H1 (cell line): Measurements from ENCODE around the gene IFT122. TPM values are rescaled to one million over a fixed set of nuclear protein-coding genes. Genes with fewer than 3 reads are reported as not detected.

Source experiments
- CTCF ChIA-PET: fragments of 300-600 bp; sonication (Branson Sonifier 250); formaldehyde crosslinking; loops from one replicate; lab custom pipeline; 2021; ENCODE audit not compliant: partially characterized antibody; lab: Charles Lee
- POLR2A ChIA-PET: fragments of 300-600 bp; sonication (Branson Sonifier 250); formaldehyde crosslinking; loops from one replicate; lab custom pipeline; 2021; ENCODE audit warnings: inconsistent platforms; ENCODE audit not compliant: partially characterized antibody; lab: Charles Lee
- DNase-seq, 2 experiments: peaks; one replicate each; pipeline versions ENCODE4 v3.0.0 to v3.0.0-alpha.2; 2010 to 2022; ENCODE audit warnings: low spot score in 2 of 2, low read depth in 1 of 2, mixed read lengths in 1 of 2
- FAIRE-seq: peaks from 2 replicates; lab custom pipeline; 2011; peaks lifted over from hg19 to GRCh38; lab: Jason Lieb, UNC
- H2AFZ ChIP-seq: 2 replicates; pipeline ENCODE4 v1.8.1; 2012; ENCODE audit warnings: low read length, inconsistent platforms
- H2AK5ac ChIP-seq: 2 replicates; pipeline ENCODE4 v1.6.1; 2013; ENCODE audit warnings: low read depth, low read length
- H2BK120ac ChIP-seq: replicated peaks from 2 replicates; pipeline ENCODE3; 2013; ENCODE audit warnings: low read depth, low read length, inconsistent platforms
- H2BK12ac ChIP-seq: 2 replicates; pipeline ENCODE4 v1.6.1; 2013; ENCODE audit warnings: low read depth, low read length
- H2BK15ac ChIP-seq: 2 replicates; pipeline ENCODE4 v1.6.1; 2013; ENCODE audit warnings: low read length
- H2BK20ac ChIP-seq: 2 replicates; pipeline ENCODE4 v1.6.1; 2013; ENCODE audit warnings: low read length
- H2BK5ac ChIP-seq: 2 replicates; pipeline ENCODE4 v1.6.1; 2013; ENCODE audit warnings: low read depth, low read length
- H3K14ac ChIP-seq: 2 replicates; pipeline ENCODE4 v1.6.1; 2013; ENCODE audit warnings: inconsistent platforms; ENCODE audit not compliant: insufficient read length
- H3K18ac ChIP-seq: 2 replicates; pipeline ENCODE4 v1.6.1; 2013; ENCODE audit warnings: low read length; ENCODE audit errors: extremely low read depth
- H3K23ac ChIP-seq: 2 replicates; pipeline ENCODE4 v1.6.1; 2013; ENCODE audit warnings: inconsistent platforms; ENCODE audit not compliant: insufficient read length
- H3K23me2 ChIP-seq: 2 replicates; pipeline ENCODE4 v1.6.1; 2013; ENCODE audit warnings: low read depth, low read length
- H3K27ac ChIP-seq: 2 replicates; pipeline ENCODE4 v1.6.1; 2011; ENCODE audit warnings: low read depth, low read length, inconsistent platforms
- H3K27me3 ChIP-seq, 4 experiments: replicated peaks in 1 of 4; 1 replicate in 1 of 4; 2 replicates in 3 of 4; pipeline versions ENCODE4 v1.6.1 to v1.8.1; 2011 to 2013; ENCODE audit warnings: low read length in 3 of 4, mild to moderate bottlenecking in 3 of 4, inconsistent platforms in 2 of 4, mixed read lengths in 2 of 4, moderate library complexity in 1 of 4; ENCODE audit not compliant: control insufficient read depth in 3 of 4, insufficient read depth in 3 of 4; ENCODE audit errors: extremely low read depth in 1 of 4
- H3K36me3 ChIP-seq, 4 experiments: 2 replicates each; pipeline versions ENCODE4 v1.6.1 to v1.8.1; 2011 to 2013; ENCODE audit warnings: mild to moderate bottlenecking in 4 of 4, low read length in 3 of 4, moderate library complexity in 2 of 4, control low read depth in 1 of 4, inconsistent platforms in 1 of 4; ENCODE audit not compliant: insufficient read depth in 4 of 4, control insufficient read depth in 2 of 4
- H3K4ac ChIP-seq: replicated peaks from 2 replicates; pipeline ENCODE3; 2013; ENCODE audit warnings: low read length, low read depth, mixed read lengths, inconsistent platforms; ENCODE audit not compliant: insufficient read length
- H3K4me1 ChIP-seq, 4 experiments: replicated peaks in 1 of 4; 1 replicate in 1 of 4; 2 replicates in 3 of 4; pipeline versions ENCODE4 v1.6.1 to v1.8.1; 2011 to 2013; ENCODE audit warnings: low read length in 3 of 4, inconsistent platforms in 2 of 4, mixed read lengths in 1 of 4; ENCODE audit not compliant: insufficient read depth in 4 of 4, control insufficient read depth in 3 of 4
- H3K4me2 ChIP-seq, 2 experiments: 2 replicates each; pipeline versions ENCODE4 v1.6.1 to v1.8.1; 2011 to 2013; ENCODE audit warnings: low read depth in 2 of 2, low read length in 2 of 2, control low read depth in 1 of 2, inconsistent platforms in 1 of 2, mild to moderate bottlenecking in 1 of 2; ENCODE audit not compliant: insufficient read depth in 1 of 2
- H3K4me3 ChIP-seq, 4 experiments: fragments of 200-600, 300-600 bp in 1 of 4; sonication (generic), shearing (Covaris generic), sonication (Bioruptor Twin) in 1 of 4; 2 replicates each; pipeline versions ENCODE4 v1.5.1 to v1.8.1; 2011 to 2016; ENCODE audit warnings: low read length in 4 of 4, low read depth in 3 of 4, control low read depth in 2 of 4, inconsistent platforms in 2 of 4, mild to moderate bottlenecking in 2 of 4, mixed read lengths in 1 of 4, moderate library complexity in 1 of 4; ENCODE audit not compliant: insufficient read depth in 2 of 4; ENCODE audit errors: extremely low read depth in 1 of 4
- H3K56ac ChIP-seq: replicated peaks from 2 replicates; pipeline ENCODE3; 2013; ENCODE audit warnings: low read depth, mild to moderate bottlenecking, mixed read lengths, low read length, inconsistent platforms; ENCODE audit not compliant: insufficient read length
- H3K79me1 ChIP-seq: 2 replicates; pipeline ENCODE4 v1.6.1; 2013; ENCODE audit warnings: low read depth, low read length, control low read depth
- H3K79me2 ChIP-seq, 2 experiments: 2 replicates each; pipeline versions ENCODE4 v1.6.1 to v1.8.1; 2012 to 2013; ENCODE audit warnings: low read length in 2 of 2, mild to moderate bottlenecking in 2 of 2, inconsistent platforms in 1 of 2; ENCODE audit not compliant: insufficient read depth in 2 of 2, control insufficient read depth in 1 of 2
- H3K9ac ChIP-seq, 4 experiments: replicated peaks in 1 of 4; 1 replicate in 1 of 4; 2 replicates in 3 of 4; pipeline versions ENCODE4 v1.6.1 to v1.8.1; 2011 to 2013; ENCODE audit warnings: low read depth in 3 of 4, low read length in 3 of 4, control low read depth in 2 of 4, mild to moderate bottlenecking in 2 of 4, moderate library complexity in 2 of 4, inconsistent platforms in 1 of 4; ENCODE audit errors: extremely low read depth in 1 of 4
- H3K9me3 ChIP-seq, 2 experiments: 2 replicates each; pipeline versions ENCODE4 v1.6.1 to v1.8.1; 2012 to 2013; ENCODE audit warnings: mild to moderate bottlenecking in 2 of 2, moderate library complexity in 2 of 2, control low read depth in 1 of 2, inconsistent platforms in 1 of 2, low read depth in 1 of 2, low read length in 1 of 2, mixed read lengths in 1 of 2; ENCODE audit not compliant: insufficient read depth in 2 of 2
- H4K20me1 ChIP-seq, 2 experiments: replicated peaks in 1 of 2; 2 replicates each; pipeline versions ENCODE3 to v1.8.1; 2011 to 2013; ENCODE audit warnings: inconsistent platforms in 2 of 2, low read length in 2 of 2, mild to moderate bottlenecking in 1 of 2; ENCODE audit not compliant: insufficient read depth in 2 of 2, control insufficient read depth in 1 of 2
- H4K5ac ChIP-seq: 2 replicates; pipeline ENCODE4 v1.6.1; 2013; ENCODE audit warnings: low read length, low read depth, mixed read lengths, inconsistent platforms; ENCODE audit not compliant: insufficient read length
- H4K8ac ChIP-seq: 2 replicates; pipeline ENCODE4 v1.8.0; 2013; ENCODE audit warnings: mild to moderate bottlenecking, moderate library complexity, low read length, inconsistent platforms; ENCODE audit not compliant: insufficient read depth; ENCODE audit errors: extremely low read depth
- H4K91ac ChIP-seq: replicated peaks from 2 replicates; pipeline ENCODE3; 2013; ENCODE audit warnings: low read length, mixed read lengths, inconsistent platforms; ENCODE audit not compliant: insufficient read length
- EGR1 ChIP-seq: IDR thresholded peaks from 2 replicates; pipeline ENCODE4 v1.6.1; 2011; ENCODE audit warnings: low read depth, low read length, borderline replicate concordance
- MAX ChIP-seq: IDR thresholded peaks from 2 replicates; pipeline ENCODE4 v1.6.1; 2012; ENCODE audit warnings: inconsistent platforms
- SP2 ChIP-seq: IDR thresholded peaks from 2 replicates; pipeline ENCODE4 v1.6.1; 2012; ENCODE audit warnings: mild to moderate bottlenecking, low read length, inconsistent platforms
- WGBS, 2 experiments: shearing (Covaris generic) in 1 of 2; methylation state at CpG; one replicate each; pipeline versions ENCODE4 v1.1.6 to v1.1.7; 2013 to 2015; ENCODE audit warnings: low lambda C conversion rate in 2 of 2, mixed read lengths in 2 of 2, inconsistent platforms in 1 of 2, low coverage in 1 of 2, missing lambda C conversion rate in 1 of 2; ENCODE audit not compliant: insufficient replicate concordance in 2 of 2, insufficient coverage in 1 of 2, insufficient read length in 1 of 2; ENCODE audit errors: extremely low coverage in 1 of 2, missing lambda C conversion rate in 1 of 2; 5-methylcytosine and 5-hydroxymethylcytosine counted together
- polyA plus RNA-seq, 7 experiments: library from polyadenylated mRNA; depleted of rRNA in 3 of 7; stranded (reverse) in 5 of 7; unstranded in 2 of 7; fragments of >200 nt in 5 of 7; fragments of 200-250 nt in 2 of 7; gene quantifications; 1 replicate in 5 of 7; 2 replicates in 1 of 7; 4 replicates in 1 of 7; pipeline versions ENCODE4 v1.2.1 to v1.2.3, GENCODE V29; 2011 to 2013; ENCODE audit warnings: missing spikeins in 2 of 7, mixed read lengths in 2 of 7
- total RNA-seq: library from RNA; stranded (reverse); fragmentation: NEBNext Ultra II Directional; extraction: Animal tissue kit (Norgen Biotek cat#: 25700); gene quantifications from 2 replicates; pipeline ENCODE4 v1.2.1, GENCODE V29; 2021

Gene IFT122
- total and polyA plus RNA-seq, 2 of the 8 experiments (the other 6 are each of a cell fraction or from before 2014, with no cell fraction given): 23.7 to 25.1 TPM

GRCh38 chr3:129513705-129514104 is 73.7 kb downstream of the IFT122 start:
- no peak overlapping the region for H2AFZ ChIP-seq
- peaks cover 0 to 2% (median 0%) of the 10 kb centered on the region in 4 experiments; a peak in 2 of 8 replicates for H3K36me3 ChIP-seq
- no peak overlapping the region for H3K9ac ChIP-seq
- no peak overlapping the region for H3K4ac ChIP-seq
- FAIRE-seq (no peak), DNase-seq (no peak)
- 90% methylated on average over 8 of the region's 8 CpGs; no CpG with 5 or more reads in 1 of the 2 experiments for WGBS, 2 experiments
- H4K5ac ChIP-seq: no peak overlapping the region
- no peak overlapping the region for H4K91ac ChIP-seq
- H3K56ac ChIP-seq: no peak overlapping the region
- ChIA-PET CTCF (interaction anchor here (1.4 to 1.9 kb wide), 3 partner anchors 10 to 32 kb away, joined by 4 to 8 read pairs (median 5); no protein-coding TSS in a partner anchor), POLR2A (interaction anchor here (1.2 to 1.5 kb wide), 2 partner anchors 13 to 21 kb away, joined by 3 to 5 read pairs; no protein-coding TSS in a partner anchor)
- no peak overlapping the region for H3K18ac ChIP-seq
- no peak overlapping the region for H2BK15ac ChIP-seq
- no peak overlapping the region for H2BK20ac ChIP-seq
- H3K27ac ChIP-seq: no peak overlapping the region
- no peak overlapping the region for H3K23ac ChIP-seq
- H4K20me1 ChIP-seq: no peaks in the 10 kb centered on the region
- no peaks in the 10 kb centered on the region for H3K27me3 ChIP-seq
- no peak overlapping the region for H2BK12ac ChIP-seq
- TF ChIP-seq EGR1 (no peak), MAX (no peak), SP2 (no peak)
- H3K14ac ChIP-seq: no peak overlapping the region
- H4K8ac ChIP-seq: no peak overlapping the region
- no peaks in the 10 kb centered on the region for H3K23me2 ChIP-seq
- no peaks in the 10 kb centered on the region for H3K79me1 ChIP-seq
- H2BK120ac ChIP-seq: no peak overlapping the region
- H2BK5ac ChIP-seq: no peak overlapping the region
- no peaks in the 10 kb centered on the region for H3K9me3 ChIP-seq
- no peaks in the 10 kb centered on the region for H3K79me2 ChIP-seq
- no peak overlapping the region for H2AK5ac ChIP-seq
- no peak overlapping the region for H3K4me3 ChIP-seq
- H3K4me1 ChIP-seq: no peaks in the 10 kb centered on the region
- no peak overlapping the region for H3K4me2 ChIP-seq
